ENCODE measurements around the gene EPC1. TPM values are rescaled to one million over a fixed set of nuclear protein-coding genes. Genes with fewer than 3 reads are reported as not detected.
A peak's percentile ranks its signal among the peaks of the same experiment; 100 is the strongest.

Gene EPC1
- polyA plus RNA-seq, 1 of the 3 experiments (the other 2 are of a cell fraction), result 21.8 TPM

DNA sequence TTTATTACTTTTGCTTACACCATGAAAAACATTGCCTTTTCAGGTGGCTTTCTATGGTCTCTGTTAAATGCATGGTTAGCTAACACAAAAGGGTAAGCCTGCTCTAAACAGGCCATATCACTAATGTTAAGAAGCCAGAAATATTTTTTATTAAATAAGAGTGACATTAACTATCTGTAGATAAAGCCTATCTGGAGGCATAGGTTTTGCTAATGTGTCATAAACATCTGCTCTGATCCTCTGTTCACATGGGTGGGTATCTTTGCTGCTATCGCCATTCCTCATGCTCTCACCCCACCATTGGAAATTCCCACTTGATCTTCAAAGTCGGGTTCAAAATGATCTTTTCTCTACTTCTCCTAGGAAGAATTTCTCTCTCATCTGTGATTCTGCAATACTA lies 32.4 kb downstream of the EPC1 start (continued):
- peak; percentile 77; the same call in 1 of the 2 replicates for TF ChIP-seq MXI1 (IDR thresholded peaks at IDR 0.05; ENCODE audit: low read depth, low read length)
- peak; percentile 87 for TF ChIP-seq GATA2 (CRISPR knock-in tag; IDR thresholded peaks at IDR 0.05)

DNA sequence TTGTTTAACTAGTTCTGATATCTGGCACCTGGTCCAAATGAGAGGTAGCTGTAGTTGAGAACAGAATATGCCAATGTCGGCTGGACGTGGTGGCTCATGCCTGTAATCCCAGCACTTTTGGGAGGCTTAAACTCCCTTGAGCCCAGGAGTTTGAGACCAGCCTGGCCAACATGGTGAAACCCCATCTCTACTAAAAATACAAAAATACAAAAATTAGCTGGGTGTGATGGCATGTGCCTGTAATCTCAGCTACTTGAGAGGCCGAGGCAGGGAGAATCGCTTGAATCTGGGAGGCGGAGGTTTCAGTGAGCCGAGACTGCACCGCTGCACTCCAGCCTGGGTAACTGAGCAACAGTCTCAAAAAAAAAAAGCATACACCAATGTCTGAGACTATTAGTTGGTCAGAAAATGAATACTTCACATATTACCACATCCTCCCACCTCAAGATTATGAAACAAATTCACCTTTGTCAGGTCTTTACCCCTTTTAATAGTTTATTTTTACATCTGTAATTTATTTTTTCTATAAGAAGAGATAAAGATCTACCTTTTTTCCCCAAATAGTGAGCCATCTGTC lies 38.8 kb downstream of the EPC1 start:
- Histone ChIP-seq H3K4me1 (ENCODE audit: control insufficient read depth in 1 of 2, insufficient read depth in 2 of 2, low read depth in 1 of 2, low read length in 1 of 2) (peaks cover 4 to 5% of the 10 kb centered on the region in 2 experiments; a peak in 3 of 4 replicates), H4K20me1 (ENCODE audit: insufficient read depth) (peaks cover 81% of the 10 kb centered on the region), H3K27me3 (ENCODE audit: insufficient read depth) (no peaks in the 10 kb centered on the region), H2AFZ (ENCODE audit: low read depth) (no peak overlapping the region), H3K9ac (no peak overlapping the region), H3K9me3 (no peaks in the 10 kb centered on the region), H3K4me2 (no peak overlapping the region), H3F3A (replicated peaks; ENCODE audit: insufficient read depth) (peaks cover 22% of the 10 kb centered on the region), H3K27ac (ENCODE audit: low read depth in 2 of 2, low read length in 1 of 2) (no peak overlapping the region), H3K79me2 (ENCODE audit: insufficient read depth) (peaks cover 99% of the 10 kb centered on the region), H3K9me2 (no peaks in the 10 kb centered on the region), H3K4me3 (ENCODE audit: low read depth in 2 of 2, low read length in 1 of 2) (no peak overlapping the region), H3K36me3 (replicated peaks in 1 of 2; ENCODE audit: control insufficient read depth in 1 of 2, insufficient read depth in 2 of 2, low read length in 1 of 2) (peaks cover 24 to 57% of the 10 kb centered on the region in 2 experiments)
- TF ChIP-seq RXRA (IDR thresholded peaks at IDR 0.05; ENCODE audit: borderline replicate concordance, low read depth), result no peak
- no peak for TF ChIP-seq TCF12 (IDR thresholded peaks at IDR 0.05)
- no peak for TF ChIP-seq MXI1 (IDR thresholded peaks at IDR 0.05; ENCODE audit: low read depth, low read length)
- TF ChIP-seq TAF1 (IDR thresholded peaks at IDR 0.05; ENCODE audit: borderline replicate concordance, low read depth, low read length), result no peak
- POLR2A ChIA-PET, result no interaction called here
- no peak for DNase-seq
- CTCF ChIA-PET, result interaction anchor here (1.5 kb wide), 1 partner anchor 16 kb away, joined by 4 read pairs; no protein-coding TSS in a partner anchor
- WGBS (ENCODE audit: low lambda C conversion rate), result 100% methylated on average over 7 of the region's 7 CpGs

DNA sequence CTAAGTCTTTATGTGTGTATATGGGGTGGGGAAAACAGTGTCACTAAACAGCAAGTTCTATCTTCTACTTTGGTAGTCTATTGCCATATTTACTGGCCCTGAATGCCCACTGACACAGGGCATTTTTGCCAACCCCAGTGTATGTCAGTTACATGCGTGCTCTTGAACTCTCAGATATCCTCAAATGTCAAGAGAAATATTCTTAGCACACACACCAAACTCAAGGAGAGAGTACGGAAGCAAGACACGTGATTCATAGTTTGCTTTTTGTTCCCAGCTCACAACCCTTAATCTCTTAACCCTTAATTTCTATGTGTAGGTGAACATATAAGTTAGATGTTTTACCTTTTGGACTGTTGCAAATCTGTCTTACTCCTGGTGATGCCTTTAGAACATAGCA lies 39.3 kb downstream of the EPC1 start:
- H3K4me1 ChIP-seq (ENCODE audit: control insufficient read depth in 1 of 2, insufficient read depth in 2 of 2, low read depth in 1 of 2, low read length in 1 of 2), result peaks cover 0 to 5% of the 10 kb centered on the region in 2 experiments; a peak in 3 of 4 replicates
- CTCF ChIA-PET, result interaction anchor here (0.9 to 1.5 kb wide), 3 partner anchors 11 to 18 kb away, joined by 3 to 4 read pairs (median 3); no protein-coding TSS in a partner anchor
- POLR2A ChIA-PET, result no interaction called here
- H3K4me3 ChIP-seq (ENCODE audit: low read depth in 2 of 2, low read length in 1 of 2), result no peak overlapping the region
- 91% methylated on average over 3 of the region's 3 CpGs for WGBS (ENCODE audit: low lambda C conversion rate)
- no peaks in the 10 kb centered on the region for H3K27me3 ChIP-seq (ENCODE audit: insufficient read depth)
- DNase-seq, result no peak
- H3K79me2 ChIP-seq (ENCODE audit: insufficient read depth), result peaks cover 99% of the 10 kb centered on the region
- H3K9ac ChIP-seq, result no peak overlapping the region
- H3K36me3 ChIP-seq (replicated peaks in 1 of 2; ENCODE audit: control insufficient read depth in 1 of 2, insufficient read depth in 2 of 2, low read length in 1 of 2), result peaks cover 24 to 62% of the 10 kb centered on the region in 2 experiments
- no peaks in the 10 kb centered on the region for H3K9me2 ChIP-seq
- H3F3A ChIP-seq (replicated peaks; ENCODE audit: insufficient read depth), result peaks cover 22% of the 10 kb centered on the region
- H4K20me1 ChIP-seq (ENCODE audit: insufficient read depth), result peaks cover 81% of the 10 kb centered on the region
- no peak overlapping the region for H2AFZ ChIP-seq (ENCODE audit: low read depth)
- no peak overlapping the region for H3K4me2 ChIP-seq
- no peaks in the 10 kb centered on the region for H3K9me3 ChIP-seq
- TF ChIP-seq NFIC (IDR thresholded peaks at IDR 0.05; ENCODE audit: borderline replicate concordance) (no peak), TCF12 (IDR thresholded peaks at IDR 0.05) (no peak)
- TF ChIP-seq, protein P1, sequence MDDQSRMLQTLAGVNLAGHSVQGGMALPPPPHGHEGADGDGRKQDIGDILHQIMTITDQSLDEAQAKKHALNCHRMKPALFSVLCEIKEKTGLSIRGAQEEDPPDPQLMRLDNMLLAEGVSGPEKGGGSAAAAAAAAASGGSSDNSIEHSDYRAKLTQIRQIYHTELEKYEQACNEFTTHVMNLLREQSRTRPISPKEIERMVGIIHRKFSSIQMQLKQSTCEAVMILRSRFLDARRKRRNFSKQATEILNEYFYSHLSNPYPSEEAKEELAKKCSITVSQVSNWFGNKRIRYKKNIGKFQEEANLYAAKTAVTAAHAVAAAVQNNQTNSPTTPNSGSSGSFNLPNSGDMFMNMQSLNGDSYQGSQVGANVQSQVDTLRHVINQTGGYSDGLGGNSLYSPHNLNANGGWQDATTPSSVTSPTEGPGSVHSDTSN (IDR thresholded peaks at IDR 0.05), result no peak
- H3K27ac ChIP-seq (ENCODE audit: low read depth in 2 of 2, low read length in 1 of 2), result no peak overlapping the region

All from SK-N-SH (cell line).